NCI-H510A treated with DMSO at 0.1 percent for 48 hours (cell line): ENCODE results near the gene PLEKHA3.
"Not testable (repeated sequence)": the region's sequence is repeated elsewhere in the genome, so short reads cannot be mapped to it uniquely, and the experiment has no call there.

Experiments used
- DNase-seq: peaks from one replicate; lab custom pipeline; 2025; lab: John Stamatoyannopoulos, UW

Gene PLEKHA3

DNA sequence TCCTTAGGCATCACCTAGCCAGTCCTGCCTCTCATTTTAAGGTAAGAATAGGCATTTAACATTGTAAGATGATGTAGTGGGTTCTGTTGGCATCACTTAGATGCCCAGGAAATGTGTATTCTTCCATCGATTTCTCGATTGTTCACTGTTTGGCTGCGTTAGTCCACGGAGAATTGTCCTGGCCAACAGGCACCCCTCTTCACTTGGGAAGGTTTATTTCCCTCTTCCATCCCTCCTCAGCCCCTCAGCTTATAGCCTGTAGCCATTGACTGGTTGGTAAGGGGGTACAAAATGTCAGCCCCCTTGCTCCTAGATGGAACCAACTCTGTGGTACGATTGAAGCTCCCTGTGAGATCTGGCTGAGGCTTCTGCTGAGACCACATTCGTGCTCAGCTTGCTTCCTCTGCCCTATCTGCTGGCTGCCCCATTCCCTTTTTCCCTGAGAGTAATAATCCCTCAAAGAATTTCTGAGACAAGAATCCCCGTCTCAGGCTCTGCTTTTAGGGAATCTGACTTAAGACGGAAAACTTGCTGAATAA, 43.4 kb downstream of the PLEKHA3 start:
- no peak for DNase-seq

DNA sequence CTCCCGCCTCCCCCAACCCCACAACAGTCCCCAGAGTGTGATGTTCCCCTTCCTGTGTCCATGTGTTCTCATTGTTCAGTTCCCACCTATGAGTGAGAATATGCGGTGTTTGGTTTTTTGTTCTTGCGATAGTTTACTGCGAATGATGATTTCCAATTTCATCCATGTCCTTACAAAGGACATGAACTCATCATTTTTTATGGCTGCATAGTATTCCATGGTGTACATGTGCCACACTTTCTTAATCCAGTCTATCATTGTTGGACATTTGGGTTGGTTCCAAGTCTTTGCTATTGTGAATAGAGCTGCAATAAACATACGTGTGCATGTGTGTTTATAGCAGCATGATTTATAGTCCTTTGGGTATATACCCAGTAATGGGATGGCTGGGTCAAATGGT, 44.8 kb downstream of the PLEKHA3 start:
- DNase-seq, result not testable (repeated sequence)

DNA sequence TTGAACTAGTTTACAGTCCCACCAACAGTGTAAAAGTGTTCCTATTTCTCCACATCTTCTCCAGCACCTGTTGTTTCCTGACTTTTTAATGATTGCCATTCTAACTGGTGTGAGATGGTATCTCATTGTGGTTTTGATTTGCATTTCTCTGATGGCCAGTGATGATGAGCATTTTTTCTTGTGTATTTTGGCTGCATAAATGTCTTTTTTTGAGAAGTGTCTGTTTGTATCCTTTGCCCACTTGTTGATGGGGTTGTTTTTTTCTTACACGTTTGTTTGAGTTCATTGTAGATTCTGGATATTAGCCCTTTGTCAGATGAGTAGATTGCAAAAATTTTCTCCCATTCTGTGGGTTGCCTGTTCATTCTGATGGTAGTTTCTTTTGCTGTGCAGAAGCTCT, 45.2 kb downstream of the PLEKHA3 start:
- not testable (repeated sequence) for DNase-seq

- no peak for DNase-seq
Observed at GRCh38 chr2:178526256-178526655, 46.0 kb downstream of the PLEKHA3 start.

DNA sequence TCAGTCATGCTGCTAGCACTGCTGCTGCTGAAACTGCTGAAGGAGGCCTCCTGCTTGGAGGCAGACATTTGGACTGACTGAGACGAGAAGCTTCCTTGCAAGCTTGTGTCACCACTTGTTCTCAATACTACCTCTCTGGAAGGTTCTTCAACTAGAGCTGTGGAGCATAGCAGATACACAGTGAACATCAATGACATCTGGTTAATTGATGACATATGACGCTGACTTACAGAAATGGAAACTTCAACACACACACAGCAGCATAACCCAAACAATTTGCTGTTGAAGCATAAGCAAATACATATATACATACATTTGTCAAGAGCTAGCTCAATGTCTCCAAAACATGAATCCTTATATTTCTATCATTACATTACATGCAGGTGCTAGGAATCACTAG, 47.3 kb downstream of the PLEKHA3 start:
- no peak for DNase-seq

- DNase-seq, result no peak
Observed at GRCh38 chr2:178528647-178529046, 48.4 kb downstream of the PLEKHA3 start.

- no peak for DNase-seq
Observed at GRCh38 chr2:178529194-178529593, 48.9 kb downstream of the PLEKHA3 start.

GRCh38 chr2:178530131-178530530, 49.9 kb downstream of the PLEKHA3 start:
- DNase-seq, result no peak

GRCh38 chr2:178530625-178531142, 50.4 kb downstream of the PLEKHA3 start:
- DNase-seq, result no peak

- no peak for DNase-seq
Observed at GRCh38 chr2:178531168-178531567, 50.9 kb downstream of the PLEKHA3 start.

GRCh38 chr2:178536037-178536436, 55.8 kb downstream of the PLEKHA3 start:
- no peak for DNase-seq

- DNase-seq, result no peak
Observed at GRCh38 chr2:178542161-178542560, 61.9 kb downstream of the PLEKHA3 start.

DNA sequence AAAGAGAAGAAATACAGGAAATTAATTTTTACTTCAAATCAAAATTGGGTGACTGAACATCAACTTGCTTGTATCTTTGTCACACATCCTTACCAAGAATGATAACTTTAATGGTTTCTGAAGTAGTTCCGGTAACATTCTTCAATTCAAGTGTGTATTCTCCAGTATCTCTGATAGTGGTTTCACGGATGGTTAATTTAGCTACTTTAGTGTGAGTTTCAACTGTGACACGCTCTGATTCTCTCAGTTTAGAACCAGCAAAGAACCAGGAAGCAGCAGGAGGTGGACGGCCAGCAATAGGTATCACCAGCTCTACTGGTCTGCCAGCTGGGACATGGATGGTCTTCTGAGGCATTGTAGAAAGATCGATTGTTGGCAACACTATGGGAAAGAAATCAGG, 62.3 kb downstream of the PLEKHA3 start:
- no peak for DNase-seq

DNA sequence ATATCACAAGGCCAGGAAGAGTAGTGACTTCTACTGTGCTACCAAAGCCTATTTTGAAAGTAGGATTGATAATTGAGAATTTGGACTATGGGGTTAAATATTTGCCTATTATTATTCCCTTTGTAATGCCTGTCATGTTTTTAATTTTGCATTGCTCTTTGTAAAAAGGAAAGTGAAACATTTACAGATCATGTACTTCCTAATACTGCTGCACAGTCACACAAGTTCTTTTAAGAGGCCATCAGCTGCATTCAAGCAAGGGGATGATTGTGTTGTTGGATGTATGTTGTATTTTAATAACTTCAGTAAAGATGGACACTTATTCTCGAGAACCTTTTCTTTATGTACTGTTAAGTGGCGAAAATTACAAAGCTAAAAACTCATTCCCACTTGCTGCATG, 70.1 kb downstream of the PLEKHA3 start:
- DNase-seq, result no peak

GRCh38 chr2:178553047-178553446, 72.8 kb downstream of the PLEKHA3 start:
- no peak for DNase-seq
